GM21529 (cell line): Measurements from ENCODE around the gene CENPS.
"Not testable (repeated sequence)": the region's sequence is repeated elsewhere in the genome, so short reads cannot be mapped to it uniquely, and the experiment has no call there.

Experiments
- ATAC-seq: cut with Tn5 transposase; IDR thresholded peaks from one replicate; pipeline ENCODE4 v1.9.1; 2021; ENCODE audit not compliant: unreplicated experiment

Gene CENPS

GRCh38 chr1:10418741-10419140, 11.5 kb upstream of the CENPS start:
- ATAC-seq, result not testable (repeated sequence)

- ATAC-seq, result no peak
These were observed 10.9 kb upstream of the CENPS start for GRCh38 chr1:10419351-10419750.

GRCh38 chr1:10421637-10422036, 8.6 kb upstream of the CENPS start:
- no peak for ATAC-seq

- no peak for ATAC-seq
These were observed 6.2 kb upstream of the CENPS start for GRCh38 chr1:10424034-10424433.

GRCh38 chr1:10424651-10425050, 5.6 kb upstream of the CENPS start:
- no peak for ATAC-seq

- not testable (repeated sequence) for ATAC-seq
These were observed 4.3 kb upstream of the CENPS start for GRCh38 chr1:10425826-10426534.

- ATAC-seq, result not testable (repeated sequence)
These were observed 3.7 kb upstream of the CENPS start for GRCh38 chr1:10426535-10426848.

GRCh38 chr1:10428984-10429383, 1.2 kb upstream of the CENPS start:
- no peak for ATAC-seq

- ATAC-seq, result no peak
These were observed 391 bp upstream of the CENPS start for GRCh38 chr1:10429868-10430215.

- ATAC-seq, result no peak
These were observed 967 bp downstream of the CENPS start for GRCh38 chr1:10431070-10431730.

GRCh38 chr1:10432910-10433700, 2.9 kb downstream of the CENPS start:
- ATAC-seq, result no peak

GRCh38 chr1:10433790-10434189, 3.6 kb downstream of the CENPS start:
- no peak for ATAC-seq

- no peak for ATAC-seq
These were observed 4.4 kb downstream of the CENPS start for GRCh38 chr1:10434590-10434989.

- no peak for ATAC-seq
These were observed 6.8 kb downstream of the CENPS start for GRCh38 chr1:10437052-10437451.

- ATAC-seq, result no peak
These were observed 8.5 kb downstream of the CENPS start for GRCh38 chr1:10438677-10439163.

- ATAC-seq, result no peak
These were observed 10.1 kb downstream of the CENPS start for GRCh38 chr1:10440305-10440704.

- ATAC-seq, result no peak
These were observed 10.6 kb downstream of the CENPS start for GRCh38 chr1:10440794-10441193.

- ATAC-seq, result no peak
These were observed 14.0 kb downstream of the CENPS start for GRCh38 chr1:10444248-10444647.

- no peak for ATAC-seq
These were observed 14.7 kb downstream of the CENPS start for GRCh38 chr1:10444795-10445397.

GRCh38 chr1:10446790-10447422, 16.7 kb downstream of the CENPS start:
- no peak for ATAC-seq

GRCh38 chr1:10449751-10450150, 19.5 kb downstream of the CENPS start, which contains the start of gene CORT:
TSS of gene CORT (plus strand) at chr1:10450031. CDS start at chr1:10450224, 193 bp downstream.
- no peak for ATAC-seq
